HG02981 (cell line): Measurements from ENCODE around the gene MTA2.

Experiments used
- ATAC-seq: cut with Tn5 transposase; IDR thresholded peaks from one replicate; pipeline ENCODE4 v1.9.1; 2021; ENCODE audit warnings: mild to moderate bottlenecking, moderate library complexity; ENCODE audit not compliant: unreplicated experiment

The MTA2 gene

DNA sequence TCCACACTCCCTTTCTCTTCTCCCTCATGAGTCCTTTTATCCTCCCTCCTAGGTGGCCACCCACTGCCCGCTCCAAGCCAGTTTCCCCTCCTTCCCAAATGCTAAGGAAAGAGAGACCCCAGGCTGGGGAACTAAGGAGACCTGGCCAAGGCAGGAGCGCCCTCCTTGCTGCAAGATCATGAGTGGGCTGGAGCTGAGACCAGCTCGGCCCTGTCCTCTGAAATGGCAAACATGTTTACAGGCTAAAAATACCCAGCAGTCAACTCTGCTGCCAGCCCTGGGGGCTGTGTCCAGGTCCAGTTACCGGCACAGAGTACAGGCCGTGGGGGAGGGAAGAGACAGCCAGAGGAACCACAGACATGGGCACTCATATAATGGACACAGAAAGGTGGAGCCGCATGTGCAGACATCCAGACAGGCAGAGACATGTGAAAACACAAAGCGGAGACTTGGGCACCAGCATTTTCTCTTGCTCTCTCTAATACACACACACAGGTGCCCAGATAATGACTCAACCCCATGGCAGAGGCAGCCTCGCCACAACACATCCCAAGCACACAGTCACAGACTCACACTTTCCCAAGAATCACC lies 53.9 kb downstream of the MTA2 start:
- ATAC-seq: no peak

DNA sequence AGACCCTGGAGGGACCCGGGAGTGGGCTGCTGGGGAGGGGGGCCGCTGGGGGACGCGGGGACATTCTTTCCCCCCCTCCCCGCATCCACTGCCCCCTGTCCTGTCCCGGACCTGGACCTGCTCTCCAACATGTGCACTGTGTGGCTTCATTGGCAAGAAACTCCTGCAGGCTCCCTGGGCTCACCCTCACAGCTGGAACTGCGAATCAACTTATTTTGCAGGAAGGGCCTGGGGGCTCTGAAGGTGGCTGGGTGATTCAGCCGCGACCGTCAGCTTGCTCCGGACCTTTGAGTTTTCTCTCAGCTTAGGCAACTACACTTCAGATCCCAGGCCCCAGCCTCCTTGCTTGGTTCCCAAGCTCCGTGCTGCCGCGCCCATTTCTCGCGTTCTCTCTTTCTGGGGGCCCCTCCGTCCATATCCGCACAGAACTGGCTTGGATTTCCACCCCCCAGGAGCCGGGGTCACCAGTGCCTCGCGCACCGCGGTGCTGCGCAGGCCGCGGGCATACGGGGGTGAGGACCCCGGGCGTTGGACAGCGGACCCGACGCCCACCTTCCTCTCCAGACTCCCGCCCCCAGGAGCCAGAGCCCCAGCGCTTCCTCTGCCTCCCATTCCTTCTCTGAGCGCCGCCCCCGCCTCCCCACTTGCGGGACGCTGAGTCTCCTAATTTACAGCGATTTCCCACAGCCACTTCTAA lies 54.6 kb downstream of the MTA2 start:
- ATAC-seq: no peak

DNA sequence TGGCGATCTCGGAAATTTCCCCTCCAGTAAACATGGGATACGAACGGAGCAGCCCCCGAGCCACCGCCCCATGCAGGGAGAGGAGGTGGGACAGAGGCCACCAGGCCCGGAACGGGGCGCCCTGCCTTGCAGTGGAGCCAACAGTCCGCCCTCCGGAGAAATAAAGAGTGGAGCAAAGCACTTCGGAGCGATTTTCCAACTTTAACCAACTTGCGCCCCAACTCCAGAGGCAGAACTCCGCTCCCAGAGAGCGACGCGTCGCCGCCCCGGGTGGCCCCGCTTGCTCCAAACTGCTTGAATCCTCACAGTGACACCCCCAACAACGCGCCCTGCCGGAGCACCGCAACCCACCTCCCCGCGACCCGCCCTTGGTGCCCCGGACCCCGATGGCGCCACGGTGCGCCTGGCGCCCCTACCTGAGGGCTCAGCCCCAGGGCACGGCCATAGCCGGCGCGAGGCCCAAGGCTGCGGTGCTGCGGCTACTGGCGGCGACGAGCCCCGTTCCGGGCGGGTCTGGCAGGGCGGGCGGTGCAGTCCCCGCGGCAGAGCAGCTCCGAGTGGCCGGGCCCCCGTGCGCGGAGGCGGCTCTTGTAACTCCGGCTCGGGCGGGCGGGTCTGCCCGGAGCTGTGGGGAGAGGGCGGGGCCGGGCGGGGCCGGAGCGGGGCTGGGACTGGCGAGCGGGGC lies 55.3 kb downstream of the MTA2 start, which contains the start of gene AHNAK:
AHNAK (minus strand) TSS at position 563 of the 685 bp plus-strand sequence. CDS start 10,708 bp downstream, outside the sequence.
- no peak for ATAC-seq

DNA sequence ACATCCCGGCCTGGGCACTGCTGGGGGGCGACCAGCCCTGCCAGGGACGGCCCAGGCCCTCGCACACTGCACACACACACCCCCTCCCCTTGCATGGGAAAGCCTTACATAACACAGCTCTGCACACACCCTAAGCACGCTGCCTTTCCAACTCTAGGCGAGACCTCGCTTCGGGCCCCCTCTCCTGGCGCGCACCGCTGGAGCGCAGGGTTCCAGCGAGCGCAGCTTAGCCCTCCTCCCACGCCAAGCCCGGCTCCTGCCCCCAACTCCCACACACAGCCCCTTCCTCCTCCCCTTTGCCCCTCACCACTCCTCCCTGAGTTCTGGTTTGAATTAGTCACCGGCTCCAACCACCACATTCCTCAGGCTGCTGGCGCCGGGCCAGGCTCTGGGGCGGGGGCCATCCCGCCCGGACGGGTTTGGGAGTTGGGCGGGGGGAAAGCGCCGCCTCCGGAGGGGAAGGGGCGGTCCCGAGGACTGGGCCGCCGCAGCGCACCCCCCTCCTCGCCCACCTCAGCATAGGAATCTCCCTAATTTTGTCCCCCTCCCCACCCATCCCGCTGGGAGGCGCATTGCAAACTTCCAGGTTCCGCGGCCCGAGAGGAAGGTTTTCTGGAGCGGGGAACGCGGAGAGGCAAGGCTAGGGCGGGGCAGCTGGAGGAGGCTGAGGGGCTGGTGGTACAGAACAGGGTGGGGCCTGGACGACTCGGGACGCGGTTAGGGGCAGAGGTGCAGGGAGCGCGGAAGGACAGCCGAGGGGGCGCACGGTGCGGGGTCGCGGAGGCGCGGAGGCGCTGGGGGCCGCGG lies 56.0 kb downstream of the MTA2 start:
- no peak for ATAC-seq

DNA sequence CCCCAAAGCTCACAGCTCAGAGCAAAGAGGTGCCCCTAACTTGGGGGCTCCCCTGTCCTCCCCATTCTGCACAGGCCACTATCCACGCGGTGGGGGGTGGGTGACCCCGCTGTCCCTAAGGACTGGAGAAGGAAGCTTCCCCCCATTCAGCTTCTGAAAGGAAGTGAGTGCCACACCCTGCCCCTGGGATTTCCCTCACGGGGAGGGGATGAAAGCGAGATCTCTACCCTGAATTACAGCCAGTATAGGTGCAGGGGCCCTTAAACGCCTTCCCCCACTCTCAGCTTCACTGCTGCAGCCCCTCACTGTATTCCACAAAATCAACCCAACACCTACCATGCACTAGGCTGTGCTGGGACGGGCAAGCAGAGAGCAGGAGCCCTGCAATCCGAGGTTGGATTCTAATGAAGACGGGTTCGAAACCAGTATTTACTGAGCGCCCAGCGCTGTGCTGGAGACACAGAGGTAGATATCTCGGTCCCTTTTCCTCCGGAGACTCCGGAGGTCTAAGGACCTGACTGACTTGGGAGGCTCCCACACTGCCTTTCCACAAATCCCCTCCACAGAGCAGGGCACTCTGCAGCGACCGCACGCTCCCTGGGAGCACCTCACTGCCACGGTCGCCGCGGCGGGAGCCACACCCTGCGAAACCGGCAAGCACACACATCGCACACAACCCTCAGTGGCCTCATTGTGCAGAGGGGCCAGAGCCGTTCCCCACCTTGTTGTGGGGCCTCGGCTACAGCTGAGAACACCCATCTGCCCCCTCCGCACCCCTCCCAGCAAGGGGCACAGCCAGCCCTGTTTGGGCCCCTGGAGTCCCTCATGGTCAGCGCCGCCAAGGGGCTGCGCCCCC lies 56.9 kb downstream of the MTA2 start:
- ATAC-seq: no peak

DNA sequence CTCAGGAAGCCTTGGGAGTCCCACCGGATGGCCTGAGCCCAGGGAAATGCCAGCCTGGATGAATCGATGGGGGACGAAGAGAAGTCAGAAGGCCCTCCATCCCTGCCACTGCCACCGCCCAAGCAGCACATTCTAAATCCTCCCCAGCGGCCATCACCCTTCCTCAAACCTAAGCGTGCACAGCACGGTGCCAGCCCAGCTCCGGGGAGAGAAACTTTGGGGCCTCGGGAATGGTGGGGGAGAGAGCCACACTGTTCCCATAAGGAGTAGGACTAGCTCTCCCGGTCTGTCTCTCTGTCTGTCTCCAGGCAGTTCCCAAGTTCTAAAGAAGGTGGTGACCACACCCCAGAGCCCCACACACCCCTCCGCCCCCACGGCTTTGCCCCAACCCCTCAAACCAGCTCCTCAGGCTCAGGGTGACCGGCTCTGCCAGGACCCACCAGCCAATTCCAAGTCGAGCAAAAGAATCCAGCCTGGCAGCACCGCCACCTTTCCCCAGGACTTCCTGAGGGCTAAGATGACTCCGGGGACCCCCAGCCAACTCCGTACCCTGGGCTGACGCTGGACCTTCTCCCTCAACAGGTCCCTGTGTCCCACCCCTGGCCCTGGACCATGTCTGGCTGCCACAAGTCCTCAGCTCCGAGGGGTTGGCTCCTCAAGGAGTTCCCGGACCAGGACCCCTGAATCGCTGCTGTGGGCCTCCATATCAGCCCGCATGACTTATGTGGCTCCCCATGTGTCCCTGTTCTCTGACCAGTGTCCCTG lies 57.8 kb downstream of the MTA2 start:
- ATAC-seq: no peak
